ENCODE data around the gene CHD8. TPM values are rescaled to one million over a fixed set of nuclear protein-coding genes. Genes with fewer than 3 reads are reported as not detected.
A peak's percentile ranks its signal among the peaks of the same experiment; 100 is the strongest.

CHD8 gene
- total RNA-seq, 1 experiment from 2014 or later, result 30.4 TPM

DNA sequence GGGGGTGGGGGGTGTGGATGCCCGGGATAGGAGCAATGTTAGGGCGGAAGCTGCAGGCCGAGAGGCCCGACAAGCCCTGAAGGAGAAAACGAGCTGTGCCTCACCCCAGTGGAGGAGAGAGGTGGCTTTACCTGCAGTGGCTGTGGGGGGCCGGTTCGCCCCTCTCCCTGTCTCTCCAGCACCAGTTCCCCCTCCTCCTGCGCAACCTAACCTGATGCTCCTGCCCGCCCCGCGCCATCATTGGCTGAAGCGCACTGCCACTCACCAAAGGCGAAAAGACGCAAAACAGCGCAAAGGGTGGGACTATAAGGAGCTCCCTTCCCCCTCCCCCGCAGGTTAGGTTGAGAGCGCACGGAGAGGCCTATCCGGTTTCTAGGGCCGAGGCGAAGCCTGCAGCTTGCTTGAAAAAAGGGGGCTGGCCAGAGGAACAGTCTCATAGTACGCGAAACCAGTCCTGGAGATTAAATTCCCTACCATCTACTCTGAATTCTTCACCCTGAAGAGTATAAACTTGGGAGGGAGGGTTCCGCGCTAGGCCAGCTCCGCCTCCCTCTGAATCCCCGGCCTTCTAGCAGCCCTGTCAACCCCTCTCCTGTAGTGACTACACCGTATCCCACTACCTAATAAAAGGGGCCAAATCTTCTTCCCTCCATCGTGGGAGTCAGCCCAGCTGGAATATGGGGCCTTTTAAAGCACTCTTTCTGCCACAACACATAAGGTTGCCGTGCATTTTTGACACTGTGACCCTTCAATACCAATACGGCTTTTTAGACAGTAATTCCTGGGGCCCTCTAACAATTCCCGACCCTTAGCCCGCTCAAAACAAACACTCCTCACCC, 18.6 kb downstream of the CHD8 start:
- DNase-seq (ENCODE audit: low read depth), result peak; percentile 99

DNA sequence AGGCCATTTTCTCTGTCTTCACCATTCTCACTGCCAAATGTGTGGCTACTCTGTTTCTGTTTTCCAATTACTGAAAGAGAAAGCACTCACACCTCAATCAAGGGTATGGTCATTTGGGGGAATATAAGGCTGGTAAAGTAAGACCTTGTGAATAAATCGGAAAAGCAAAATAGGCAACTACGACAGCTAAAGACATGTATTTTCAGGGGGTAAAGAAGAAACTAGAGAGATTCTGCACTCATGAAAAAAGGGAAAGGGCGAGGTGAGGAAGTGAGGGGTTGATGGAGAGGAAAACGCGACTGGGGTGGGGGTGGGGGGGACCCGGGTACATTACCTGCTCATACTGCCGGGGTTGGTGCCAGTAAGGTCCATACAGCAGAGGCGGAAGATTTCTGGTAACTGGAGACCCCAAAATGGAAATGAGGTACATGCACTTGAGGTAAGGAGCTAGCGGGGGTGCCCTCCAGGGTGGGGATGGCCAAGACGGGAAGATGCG, 19.3 kb downstream of the CHD8 start:
- no peak for DNase-seq (ENCODE audit: low read depth)

DNA sequence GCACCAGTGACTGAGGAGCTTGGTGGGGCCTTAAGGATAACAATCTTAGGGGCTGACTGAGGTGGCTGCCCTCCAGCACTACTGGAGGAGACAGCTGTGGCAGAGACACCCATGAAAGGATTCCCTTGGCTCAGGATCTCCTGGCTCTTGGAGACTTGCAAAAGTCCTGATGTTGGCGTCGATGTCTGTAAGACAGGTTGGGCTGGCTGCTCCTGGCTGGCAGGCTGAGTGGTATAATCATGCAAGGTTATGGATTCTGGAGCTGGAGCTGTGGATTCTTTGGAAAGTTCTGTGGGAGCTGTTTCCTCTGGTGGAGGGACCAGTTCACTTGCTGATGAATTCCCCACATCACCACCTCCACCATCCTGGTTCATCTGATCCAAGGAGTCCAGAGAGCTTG, 24.8 kb downstream of the CHD8 start:
- DNase-seq (ENCODE audit: low read depth), result no peak

DNA sequence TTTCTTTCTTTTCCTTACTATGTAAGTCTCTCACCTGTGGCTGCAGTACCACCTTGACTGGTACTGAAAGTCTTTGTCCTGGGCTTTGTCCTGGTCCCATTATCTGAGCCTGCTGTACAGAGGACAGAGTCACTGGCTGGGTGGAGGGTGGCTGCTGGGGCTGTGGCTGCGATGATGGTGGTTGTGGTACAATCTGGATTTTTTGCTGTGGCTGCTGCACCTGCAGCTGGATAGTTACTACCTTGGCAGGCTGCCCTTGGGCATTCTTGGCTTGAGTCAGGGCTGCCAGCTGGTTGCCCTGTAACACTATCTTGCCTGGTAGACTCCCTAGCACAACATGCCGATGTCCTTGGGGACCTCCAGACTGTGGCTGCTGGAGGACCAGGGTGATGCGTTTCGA, 27.0 kb downstream of the CHD8 start:
- DNase-seq (ENCODE audit: low read depth), result peak; percentile 4

DNA sequence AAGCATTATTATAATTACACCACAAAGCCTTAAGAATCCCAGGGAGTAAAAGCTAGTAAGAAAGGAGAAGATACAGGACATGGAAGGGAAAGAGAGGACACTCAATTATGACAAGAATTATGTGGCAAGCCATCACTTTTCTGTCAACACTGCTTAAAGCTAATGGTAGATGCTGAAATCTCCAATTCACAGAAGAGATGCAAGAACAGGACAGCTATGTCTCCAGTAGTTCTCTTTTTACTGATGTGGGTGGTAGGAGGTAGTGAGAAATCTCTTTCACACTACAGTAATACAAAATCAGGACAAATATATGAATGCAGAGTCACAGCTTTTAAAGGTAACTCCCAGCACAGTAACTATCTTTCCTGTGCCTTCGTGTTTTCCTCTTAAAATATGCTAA, 29.2 kb downstream of the CHD8 start:
- DNase-seq (ENCODE audit: low read depth), result no peak

DNA sequence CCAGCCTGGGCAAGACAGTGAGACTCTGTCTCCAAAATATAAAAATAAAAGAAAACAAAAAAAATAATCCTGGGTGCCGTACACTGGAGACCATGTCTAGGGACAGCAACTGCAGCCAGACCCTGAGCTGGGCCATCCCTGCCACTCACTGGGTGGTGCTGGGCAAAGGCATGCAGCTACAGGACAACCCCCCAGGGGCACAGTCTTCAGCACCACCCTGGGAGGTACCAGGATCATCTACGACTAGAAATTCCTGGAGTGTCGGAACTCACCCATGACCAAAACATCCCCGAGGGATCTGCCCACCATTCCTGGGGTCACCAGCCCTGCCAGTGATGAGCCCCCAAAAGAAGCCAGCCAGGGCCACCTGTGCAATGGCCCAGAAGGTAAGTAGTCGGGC, 36.4 kb downstream of the CHD8 start:
- no peak for DNase-seq (ENCODE audit: low read depth)

DNA sequence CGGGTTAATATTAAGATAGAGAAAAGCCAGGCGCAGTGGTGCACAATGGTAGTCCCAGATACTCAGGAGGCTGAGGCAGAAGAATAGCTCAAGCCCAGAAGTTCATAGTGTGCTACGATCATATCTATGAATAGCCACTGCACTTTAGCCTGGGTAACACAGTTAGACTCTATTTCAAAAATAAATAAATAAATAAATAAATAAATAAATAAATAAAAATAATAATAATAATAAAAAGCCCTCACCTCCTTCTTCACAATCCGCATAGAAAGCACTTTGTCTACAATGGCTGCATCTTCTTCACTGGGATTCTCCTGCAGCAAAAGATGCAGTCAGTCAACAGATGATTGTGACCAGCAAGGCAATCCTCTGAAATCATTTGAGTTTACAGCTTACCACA, 40.6 kb downstream of the CHD8 start:
- no peak for DNase-seq (ENCODE audit: low read depth)

DNA sequence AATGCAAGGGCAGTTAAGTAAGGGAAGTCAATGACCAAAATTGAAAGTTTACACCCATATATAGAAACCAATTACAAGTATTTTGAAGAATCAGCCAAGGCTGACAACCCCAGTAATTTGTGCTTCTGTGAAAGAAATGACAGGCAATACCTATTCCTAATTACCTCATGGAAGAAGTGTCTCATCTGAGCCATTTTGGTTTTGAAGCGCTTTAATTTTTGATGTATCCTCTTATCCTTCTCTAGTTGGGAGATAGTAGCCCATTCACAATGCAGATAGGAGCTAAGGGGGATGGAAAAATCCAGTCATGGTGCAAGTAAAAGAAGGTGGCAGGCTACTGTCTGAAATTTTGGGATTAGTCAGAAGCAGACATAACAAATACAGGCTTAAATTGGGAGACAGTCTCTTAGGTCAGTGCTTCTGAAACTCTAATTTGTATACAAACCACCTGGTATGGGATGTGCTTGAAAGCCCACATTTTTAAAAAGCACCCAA, 41.7 kb downstream of the CHD8 start:
- no peak for DNase-seq (ENCODE audit: low read depth)

DNA sequence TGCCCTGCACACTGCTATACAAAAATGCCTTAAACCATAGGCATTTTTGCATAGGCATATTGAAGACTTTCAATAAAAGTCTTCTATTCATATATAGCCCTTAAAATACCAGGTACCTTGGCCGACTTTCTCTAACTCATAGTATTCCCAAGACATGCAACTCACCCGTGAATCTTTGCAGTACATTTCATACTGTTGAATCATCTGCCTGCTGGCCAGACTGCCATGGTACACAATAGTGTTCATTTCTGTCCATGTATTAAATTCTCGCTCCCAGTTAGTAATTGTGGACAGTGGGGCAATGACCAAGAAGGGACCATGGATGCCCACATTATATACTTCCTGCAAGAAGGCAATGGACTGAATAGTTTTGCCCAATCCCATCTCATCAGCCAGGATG, 47.8 kb downstream of the CHD8 start:
- peak; percentile 53 for DNase-seq (ENCODE audit: low read depth)

DNA sequence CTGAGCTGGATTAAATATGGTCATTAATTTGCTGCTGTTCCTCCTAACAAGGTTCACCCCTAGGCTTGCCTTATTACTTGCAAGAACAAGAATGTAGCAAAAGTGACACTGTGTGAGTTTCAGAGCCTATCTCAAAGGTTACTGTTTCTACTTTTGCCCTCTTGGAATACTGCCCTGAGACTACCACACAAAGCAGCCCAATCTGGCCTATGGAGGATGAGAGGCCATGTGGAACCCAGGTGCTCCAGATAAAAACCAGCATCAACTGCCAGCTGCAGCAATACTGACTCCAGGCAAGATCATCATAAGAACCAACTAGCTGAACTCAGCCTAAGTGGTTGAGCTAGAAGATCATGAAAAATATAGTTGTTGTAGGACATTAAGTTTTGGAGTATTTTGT, 49.7 kb downstream of the CHD8 start:
- DNase-seq (ENCODE audit: low read depth), result no peak

DNA sequence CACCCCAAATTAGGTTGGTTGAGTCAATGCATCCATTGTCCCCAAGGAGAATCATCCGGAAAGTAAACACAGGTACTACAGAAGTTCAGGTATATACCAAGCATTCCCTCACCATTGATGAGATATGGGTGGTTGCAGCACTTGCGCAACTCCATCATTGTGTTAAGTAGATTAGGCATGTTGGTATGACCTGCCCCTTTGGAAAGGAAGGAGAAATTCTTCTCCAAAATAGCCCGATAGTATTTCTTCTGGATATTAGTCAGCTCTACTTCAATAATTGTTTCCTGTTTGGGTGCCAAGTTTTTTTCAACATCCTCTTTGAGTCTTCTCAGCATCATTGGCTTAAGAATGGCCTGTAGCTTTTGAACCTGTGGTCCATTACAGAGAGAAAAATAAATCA, 50.8 kb downstream of the CHD8 start:
- DNase-seq (ENCODE audit: low read depth), result no peak

DNA sequence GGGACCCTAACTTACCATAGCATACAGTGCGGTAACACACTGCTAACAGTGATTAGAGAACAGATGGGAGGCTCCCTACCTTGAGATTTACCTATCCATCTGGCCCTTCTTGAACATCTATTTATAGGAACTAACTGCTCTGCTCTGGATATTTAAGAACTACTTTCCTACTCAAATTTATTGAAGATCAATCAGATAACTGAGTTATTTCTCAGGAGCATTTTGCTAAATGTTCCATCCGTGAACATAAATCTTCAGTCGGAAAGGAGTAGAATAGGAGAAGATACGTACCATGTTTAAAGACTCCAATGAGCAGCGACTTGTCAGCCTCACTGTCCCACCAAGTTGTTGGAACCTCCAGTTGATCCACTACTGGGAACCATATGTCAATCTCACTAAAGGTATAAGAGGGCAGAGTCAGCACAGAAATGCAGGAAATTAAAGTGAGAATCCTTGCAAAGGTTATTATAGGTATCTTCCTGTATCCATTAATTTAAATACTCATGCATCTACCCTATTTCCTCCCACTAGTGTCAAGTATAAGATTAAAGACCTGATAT, 56.5 kb downstream of the CHD8 start:
- DNase-seq (ENCODE audit: low read depth), result no peak

DNA sequence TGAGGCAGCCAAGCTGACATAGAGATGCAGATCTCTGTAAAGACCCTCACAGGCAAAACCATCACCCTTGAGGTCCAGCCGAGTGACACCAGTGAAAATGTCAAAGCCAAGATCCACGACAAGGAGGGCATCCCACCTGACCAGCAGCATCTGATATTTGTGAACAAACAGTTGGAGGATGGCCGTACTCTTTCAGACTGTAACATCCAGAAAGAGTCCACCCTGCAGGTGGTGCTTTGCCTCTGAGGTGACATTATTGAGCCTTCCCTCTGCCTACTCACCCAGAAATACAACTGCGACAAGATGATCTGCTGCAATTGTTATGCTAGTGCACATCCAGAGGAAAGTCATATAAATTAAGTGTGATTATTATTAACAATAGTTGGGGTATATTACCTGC, 57.0 kb downstream of the CHD8 start:
- no peak for DNase-seq (ENCODE audit: low read depth)

DNA sequence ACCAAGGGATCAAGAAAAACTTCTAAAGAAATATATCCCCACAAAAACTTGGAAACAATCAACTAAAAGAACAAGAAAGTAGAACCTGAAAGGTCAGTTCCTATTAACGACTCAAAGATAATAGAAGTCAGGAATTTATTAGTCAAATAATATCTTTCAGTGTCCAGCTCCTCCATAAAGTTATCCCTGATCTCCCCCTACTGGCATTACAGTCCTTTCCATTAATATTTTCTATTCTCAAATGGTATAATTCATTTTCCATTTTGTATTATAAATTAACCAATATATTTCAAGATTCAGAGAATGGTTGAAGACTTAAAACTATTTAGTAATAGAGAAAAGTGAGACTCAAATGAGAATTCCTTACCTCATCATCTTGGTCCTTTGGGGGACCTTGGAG, 60.5 kb downstream of the CHD8 start:
- no peak for DNase-seq (ENCODE audit: low read depth)

DNA sequence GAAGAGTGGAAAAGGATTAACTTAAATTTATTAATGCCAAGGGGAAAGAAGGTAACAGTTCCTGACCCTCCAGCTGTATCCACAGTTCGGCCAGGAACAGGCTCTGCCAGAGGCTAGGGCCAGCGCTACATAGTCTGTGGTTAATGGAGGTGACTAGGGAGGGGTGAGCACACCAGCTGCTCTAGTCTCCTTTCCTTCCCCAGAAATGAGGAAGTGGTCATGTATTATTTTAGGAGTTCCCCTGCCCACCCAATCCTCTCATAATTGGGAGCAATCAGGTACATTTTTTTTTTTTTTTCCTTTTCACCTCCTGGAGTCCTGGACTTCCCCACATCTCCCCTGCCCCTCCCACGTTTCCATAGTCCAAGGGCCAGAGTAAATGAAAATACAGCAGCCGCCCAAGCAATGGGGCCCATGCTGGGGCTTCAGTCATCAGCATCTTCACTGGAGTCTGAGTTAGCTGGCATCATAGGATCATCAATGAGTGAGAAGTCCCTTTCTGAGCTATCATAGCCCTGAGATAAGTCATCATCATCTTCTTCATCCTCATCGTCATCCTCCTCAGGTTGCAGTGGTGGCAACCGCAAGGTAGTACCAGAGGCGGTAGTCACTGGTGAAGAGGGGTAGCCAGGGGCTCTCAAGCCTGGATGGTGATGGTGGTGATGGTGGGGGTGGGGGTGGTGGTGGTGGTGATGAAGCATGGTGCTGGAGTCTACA, 70.6 kb downstream of the CHD8 start:
- DNase-seq (ENCODE audit: low read depth), result peak; percentile 8

DNA sequence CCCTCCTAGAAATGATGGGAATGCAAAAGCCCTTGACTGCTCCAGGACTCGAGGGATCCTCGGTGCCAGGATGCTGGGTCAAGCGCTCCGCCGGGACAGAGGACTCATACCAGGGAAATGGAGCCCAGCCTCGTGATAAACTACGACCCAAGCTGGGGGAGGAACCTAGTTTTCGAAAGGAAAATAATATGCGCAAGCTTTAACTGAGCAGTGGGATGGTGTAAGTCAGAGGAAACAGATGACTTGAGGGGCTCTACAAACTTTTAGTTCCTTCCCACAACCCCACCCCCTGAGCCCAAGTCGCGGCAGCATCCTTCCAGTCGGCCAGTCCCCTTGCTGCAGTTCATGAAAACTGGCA, 71.5 kb downstream of the CHD8 start:
- no peak for DNase-seq (ENCODE audit: low read depth)

DNA sequence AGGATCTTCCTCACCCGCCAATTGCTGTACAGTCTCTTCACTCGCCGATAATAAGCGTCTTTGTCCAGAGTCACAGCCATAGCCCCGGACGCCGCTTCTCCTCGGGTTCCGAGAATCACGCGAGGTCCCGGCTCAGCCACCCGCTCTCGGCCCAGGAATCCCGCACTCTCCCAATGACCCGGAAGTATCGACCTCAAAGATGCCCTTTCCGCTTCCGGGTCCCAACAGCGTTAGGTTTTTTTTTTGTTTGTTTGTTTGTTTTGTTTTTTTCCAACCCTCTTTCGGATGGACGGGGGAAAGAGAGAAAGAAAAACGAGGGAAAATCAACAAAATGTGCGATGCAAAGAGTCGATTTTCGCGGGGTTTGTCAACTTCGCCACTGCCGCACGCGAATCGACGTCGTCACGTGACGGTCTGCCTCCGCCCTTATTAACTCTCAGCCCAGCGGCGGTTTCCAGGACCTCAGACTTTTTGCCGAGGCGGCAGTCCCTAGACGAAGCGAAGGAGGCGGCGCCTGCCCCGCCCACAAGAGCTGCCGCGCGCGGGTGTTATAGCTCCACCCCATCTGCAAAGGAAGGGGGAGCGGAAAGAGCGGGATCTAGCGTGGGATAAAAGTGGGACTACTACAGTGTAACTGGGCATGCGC, 72.0 kb downstream of the CHD8 start, which contains the start of gene SUPT16H:
Gene SUPT16H, minus strand, starts transcription at position 172 of the 646 bp plus-strand sequence. Its CDS starts 92 bp downstream, at position 80.
- peak; percentile 95 for DNase-seq (ENCODE audit: low read depth)

DNA sequence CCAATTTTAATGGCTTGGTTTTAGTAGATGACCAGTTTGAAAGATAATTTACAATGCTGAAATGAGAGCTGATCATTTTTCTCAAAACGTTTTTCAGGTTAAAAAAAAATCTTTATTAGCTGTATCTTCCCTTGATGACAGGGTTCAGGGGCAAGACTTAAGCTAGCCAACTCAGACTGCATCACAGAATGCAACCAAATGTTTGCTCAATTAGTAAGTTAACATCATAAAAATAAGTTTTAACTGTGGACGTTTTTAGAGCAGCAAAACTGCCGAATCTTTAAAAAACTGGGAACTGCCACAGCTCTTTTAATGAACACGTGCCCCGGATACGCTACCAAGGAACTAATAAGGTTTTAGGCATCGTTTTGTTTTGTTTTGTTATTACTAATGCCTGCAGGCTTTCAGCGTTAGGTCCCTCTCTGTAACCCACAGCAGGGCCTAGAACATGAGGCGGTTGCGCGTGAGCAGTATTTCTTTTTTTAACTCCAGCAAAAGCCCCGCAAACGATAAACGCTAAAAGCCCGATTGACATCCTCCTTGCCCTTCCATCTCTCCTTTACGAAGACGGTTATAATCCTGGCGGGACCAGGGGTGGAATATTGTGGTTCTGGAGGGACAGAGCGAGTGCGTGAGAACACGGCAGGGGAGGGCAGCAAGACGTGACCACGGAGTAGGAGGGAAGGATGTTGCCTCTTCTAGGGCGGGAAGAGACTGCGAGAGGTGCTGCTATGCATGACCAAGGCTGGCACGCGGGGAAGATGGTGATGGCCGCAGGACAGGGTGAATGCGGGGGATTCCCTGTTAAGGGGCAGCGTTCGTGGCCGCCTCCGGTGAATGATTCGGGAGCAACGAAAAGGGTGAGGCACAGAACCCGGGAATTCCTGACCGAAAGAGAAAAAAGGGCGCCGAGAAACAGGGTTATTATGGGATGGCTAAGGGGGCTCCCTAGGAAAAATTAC, 72.8 kb downstream of the CHD8 start:
- DNase-seq (ENCODE audit: low read depth), result peak; percentile 68

DNA sequence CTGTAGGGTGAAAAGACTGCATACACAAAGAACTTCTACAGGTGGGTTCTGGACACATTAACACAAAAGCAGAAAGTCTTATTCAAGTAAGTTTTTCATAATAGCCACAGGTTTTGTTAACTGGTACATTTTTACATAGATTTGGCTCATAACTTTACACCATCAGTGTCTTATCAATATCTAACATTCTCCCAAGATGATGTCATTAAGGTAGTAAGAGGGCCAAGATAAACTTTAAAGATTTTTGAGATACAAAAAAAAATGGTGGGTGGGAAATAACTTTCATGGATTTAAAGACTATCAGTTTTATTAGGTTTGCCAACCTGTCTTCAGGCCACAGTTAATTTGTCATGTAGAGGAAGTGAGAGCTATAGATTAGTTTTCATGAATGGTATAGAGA, 73.8 kb downstream of the CHD8 start:
- DNase-seq (ENCODE audit: low read depth), result no peak

DNA sequence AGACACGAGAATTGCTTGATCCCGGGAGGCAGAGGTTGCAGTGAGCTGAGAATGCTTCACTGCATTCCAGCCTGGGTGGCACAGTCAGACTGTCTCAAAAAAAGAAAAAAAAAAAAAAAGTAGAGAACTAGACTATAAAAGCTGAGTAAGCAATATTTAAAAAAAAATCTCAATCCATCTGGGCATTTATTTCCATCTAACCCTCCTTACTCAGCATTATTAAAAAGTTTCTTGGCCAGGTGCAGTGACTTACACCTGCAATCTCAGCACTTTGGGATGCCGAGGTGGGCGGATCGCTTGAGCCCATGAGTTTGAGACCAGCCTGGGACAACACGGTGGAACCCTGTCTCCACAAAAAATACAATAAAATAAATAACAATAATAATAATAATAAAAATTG, 76.6 kb downstream of the CHD8 start:
- no peak for DNase-seq (ENCODE audit: low read depth)

DNA sequence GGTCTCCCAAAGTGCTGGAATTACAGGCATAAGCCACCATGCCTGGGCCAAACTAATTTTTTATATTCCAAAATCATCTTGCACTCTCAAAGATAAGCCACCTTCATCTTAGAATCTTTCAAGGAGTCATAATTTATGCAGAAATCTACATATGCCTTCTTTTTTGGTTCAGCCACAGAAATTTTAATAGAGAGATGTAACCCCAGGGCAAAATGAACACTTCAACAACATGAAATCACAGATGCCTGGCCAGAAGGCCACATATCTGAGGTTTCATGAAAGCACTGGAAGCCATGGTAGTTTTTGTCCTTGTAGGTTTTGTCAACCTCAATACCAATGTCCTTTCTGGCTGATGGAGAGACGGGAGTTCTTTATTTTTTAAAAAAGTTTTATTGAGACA, 81.9 kb downstream of the CHD8 start:
- no peak for DNase-seq (ENCODE audit: low read depth)
